ENCODE data around the gene CEP72. TPM values are rescaled to one million over a fixed set of nuclear protein-coding genes. Genes with fewer than 3 reads are reported as not detected.
"Not testable (repeated sequence)": the region's sequence is repeated elsewhere in the genome, so short reads cannot be mapped to it uniquely, and the experiment has no call there.

Gene CEP72
- total RNA-seq, 2 donors from 2014 or later: 4.1 to 8.2 TPM

DNA sequence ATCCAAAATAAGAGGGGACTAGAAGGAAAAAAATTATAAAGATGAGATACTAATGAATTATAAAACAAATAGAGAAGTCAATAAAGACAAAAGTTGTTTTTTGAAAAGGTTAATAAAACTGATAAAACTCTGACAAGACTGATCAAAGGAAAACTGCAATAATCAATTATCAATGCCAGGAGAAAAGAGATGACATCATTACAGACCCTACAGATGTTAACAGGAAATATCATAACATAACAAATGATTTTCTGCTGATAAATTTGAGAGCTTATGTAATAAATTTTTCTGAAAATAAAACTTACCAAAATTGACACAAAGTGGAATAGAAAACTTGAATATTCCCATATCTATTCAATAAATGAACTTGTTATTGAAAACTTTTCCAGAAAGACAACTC lies 34.3 kb upstream of the CEP72 start:
- ATAC-seq (no peak), DNase-seq (no peak)
- intact Hi-C loops (cut with DNase I, micrococcal nuclease): no loop called here

DNA sequence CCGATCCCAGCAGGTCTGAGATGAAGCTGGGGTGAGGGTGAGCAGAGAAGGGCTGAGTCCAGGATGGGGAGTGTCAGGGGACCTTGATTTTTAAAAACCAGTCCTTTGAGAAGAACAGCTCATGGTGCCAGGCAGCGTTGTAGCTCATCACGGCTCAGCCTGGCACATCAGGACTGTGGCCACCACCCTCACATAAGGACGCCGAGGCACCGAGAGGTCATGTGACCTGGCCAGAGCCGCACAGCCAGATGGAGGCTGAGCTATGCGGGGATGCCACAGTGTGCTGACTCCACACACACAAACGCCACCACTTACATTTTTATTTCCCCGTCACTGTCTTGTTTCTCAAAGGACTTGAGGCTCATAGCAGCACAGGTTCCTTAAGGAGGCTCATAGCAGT lies 32.9 kb upstream of the CEP72 start:
- intact Hi-C loops (cut with DNase I, micrococcal nuclease): no loop called here
- DNase-seq (no peak), ATAC-seq (no peak)

DNA sequence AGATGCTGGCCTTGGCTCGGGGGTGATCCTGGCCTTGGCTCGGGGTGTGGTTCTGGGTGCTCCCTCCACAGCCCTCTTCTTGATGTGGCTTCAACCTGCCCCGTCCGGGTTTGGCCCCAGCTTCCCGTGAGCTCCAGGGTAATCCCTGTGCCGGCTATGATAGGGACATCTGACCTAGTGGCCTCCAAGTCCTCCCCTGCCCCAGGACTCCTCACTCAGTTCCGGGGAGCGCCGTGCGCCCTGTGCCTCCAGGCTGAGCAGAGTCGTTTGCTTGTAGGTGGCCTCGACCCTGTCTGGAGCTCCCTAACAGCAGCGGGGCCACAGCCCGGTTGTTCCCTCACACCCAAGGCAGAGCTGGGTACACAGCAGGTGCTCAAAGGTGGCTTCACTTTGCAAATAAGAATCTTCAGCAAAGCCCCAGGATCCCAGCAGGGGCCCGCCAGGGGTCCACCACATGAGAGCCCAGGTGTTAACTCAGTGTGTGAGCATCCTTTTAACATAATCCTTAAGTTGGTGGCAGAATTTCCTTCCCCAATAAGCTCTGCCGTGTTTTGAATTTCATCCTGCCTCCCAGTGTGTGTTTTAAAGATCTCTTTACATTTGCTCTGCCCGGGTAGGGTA lies 32.3 kb upstream of the CEP72 start:
- DNase-seq: no peak
- no peak for ATAC-seq

DNA sequence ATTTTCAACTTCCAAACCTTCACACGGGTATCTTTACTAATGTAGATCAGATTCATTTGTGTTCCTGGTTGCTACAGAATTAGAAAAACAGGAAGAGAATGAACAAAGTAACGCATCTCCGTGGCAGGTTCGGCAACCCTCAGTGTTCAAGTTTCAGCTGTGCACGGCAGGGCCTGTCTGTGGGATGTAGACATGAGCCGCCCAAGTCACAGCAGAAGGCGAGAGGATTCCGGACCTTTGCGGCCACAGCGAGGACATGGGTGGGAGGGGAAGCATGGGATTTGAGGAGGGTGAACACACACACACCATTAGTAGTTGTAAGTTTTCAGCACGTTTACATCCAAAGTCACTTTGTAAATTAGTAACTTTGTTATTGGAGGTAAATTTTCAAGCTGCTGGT lies 31.7 kb upstream of the CEP72 start:
- DNase-seq (no peak), ATAC-seq (no peak)
- intact Hi-C loops (cut with DNase I, micrococcal nuclease): no loop called here

More for the DNA sequence above, 32.3 kb upstream of the CEP72 start:
- intact Hi-C loops (cut with DNase I, micrococcal nuclease): no loop called here

DNA sequence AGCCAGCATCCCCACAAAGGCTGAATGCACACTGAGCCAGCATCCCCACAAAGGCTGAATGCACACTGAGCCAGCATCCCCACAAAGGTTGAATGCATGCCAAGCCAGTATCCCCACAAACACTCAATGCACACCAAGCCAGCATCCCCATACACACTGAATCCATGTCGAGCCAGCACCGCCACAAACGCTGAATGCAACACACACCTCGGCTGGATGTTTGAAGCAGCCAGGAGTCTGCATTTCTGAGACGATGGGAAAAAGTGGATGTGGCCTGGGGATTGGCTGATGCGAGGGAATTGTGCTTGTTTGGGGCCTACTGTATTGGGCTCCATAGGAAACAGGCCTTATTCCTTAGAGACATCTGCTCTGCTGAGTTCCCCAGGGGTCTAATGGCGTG lies 30.9 kb upstream of the CEP72 start:
- no peak for ATAC-seq
- intact Hi-C loops (cut with DNase I, micrococcal nuclease): no loop called here
- no peak for DNase-seq

DNA sequence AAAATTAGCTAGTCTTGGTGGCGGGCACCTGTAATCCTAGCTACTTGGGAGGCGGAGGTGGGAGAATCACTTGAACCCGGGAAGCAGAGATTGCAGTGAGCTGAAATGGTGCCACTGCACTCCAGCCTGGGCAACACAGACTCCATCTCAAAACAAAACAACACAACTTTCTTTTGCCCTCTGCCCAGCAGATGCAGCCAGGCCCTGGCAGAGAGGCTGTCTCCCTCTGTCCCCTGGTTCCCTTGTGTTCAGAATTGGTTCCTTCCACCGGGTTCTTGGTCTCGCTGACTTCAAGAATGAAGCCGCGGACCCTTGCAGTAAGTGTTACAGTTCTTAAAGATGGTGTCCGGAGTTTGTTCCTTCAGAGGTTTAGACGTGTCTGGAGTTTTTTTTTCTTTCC lies 30.2 kb upstream of the CEP72 start:
- intact Hi-C loops (cut with DNase I, micrococcal nuclease): no loop called here
- DNase-seq (no peak), ATAC-seq (no peak)

DNA sequence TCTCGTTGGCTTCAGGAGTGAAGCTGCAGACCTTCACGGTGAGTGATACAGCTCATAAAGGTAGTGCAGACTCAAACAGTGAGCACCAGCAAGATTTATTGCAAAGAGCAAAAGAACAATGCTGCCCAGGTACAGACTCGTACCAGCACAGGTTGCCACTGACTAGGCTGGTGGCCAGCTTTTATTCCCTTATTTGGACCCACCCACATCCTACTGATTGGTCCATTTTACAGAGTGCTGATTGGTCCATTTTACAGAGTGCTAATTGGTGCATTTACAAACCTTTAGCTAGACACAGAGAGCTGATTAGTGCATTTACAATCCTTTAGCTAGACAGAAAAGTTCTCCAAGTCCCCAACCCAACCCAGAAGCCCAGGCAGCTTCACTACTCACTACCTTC lies 29.7 kb upstream of the CEP72 start:
- ATAC-seq; DNase-seq; intact Hi-C loops (cut with DNase I, micrococcal nuclease): not testable (repeated sequence)

DNA sequence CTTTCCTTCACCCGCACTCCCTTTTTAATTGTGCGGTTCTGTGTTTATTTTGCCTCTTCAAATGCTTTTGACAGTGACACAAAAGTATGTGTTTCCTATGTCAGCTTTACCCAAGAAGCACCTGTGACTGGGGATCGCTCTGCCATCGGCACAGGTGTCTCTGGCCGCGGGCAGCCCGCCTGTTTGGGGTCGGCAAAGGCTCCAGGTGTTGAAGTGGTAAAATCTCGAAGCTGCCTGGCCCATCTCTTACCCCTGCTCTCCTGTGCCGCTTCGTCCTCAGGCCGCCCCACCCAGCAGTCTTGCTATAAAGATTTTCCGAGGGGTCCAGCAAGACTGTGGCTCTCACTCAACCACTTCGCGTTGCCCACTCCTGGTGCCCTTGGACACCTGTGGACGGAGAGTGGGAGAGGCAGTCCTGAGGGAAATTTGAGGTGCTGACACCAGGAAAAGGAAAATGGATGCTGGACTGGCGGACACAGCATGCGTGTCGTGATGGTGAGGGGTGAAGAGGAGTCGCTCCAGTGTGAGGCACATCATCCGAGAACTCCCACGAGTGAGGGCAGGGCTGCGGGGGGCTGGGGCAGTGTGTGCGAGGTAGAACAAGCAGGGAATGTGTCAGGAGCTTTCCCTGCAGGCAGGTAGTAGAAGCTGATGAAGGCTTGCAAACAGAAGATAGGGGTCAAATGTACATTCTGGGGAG lies 29.1 kb upstream of the CEP72 start:
- ATAC-seq: no peak
- no peak for DNase-seq
- intact Hi-C loops (cut with DNase I, micrococcal nuclease): no loop called here

DNA sequence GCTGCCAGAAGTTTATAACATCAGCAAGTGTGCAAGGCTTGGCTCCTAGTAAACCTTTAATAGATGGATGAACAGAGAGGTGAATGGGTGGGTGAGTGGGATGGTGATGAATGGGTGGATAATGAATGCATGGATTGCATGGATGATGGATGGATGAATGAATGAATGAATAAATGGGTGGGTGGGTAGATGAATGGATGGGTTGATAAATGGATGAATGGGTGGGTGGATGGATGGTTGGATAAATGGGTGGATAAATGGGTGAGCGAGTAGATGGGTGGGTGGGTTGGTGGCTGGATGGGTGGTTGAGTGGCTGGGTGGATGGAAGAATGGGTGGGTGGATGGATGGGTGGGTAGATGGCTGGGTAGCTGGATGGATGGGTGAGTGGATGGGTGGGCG lies 28.5 kb upstream of the CEP72 start:
- intact Hi-C loops (cut with DNase I, micrococcal nuclease): no loop called here
- DNase-seq: no peak
- no peak for ATAC-seq

DNA sequence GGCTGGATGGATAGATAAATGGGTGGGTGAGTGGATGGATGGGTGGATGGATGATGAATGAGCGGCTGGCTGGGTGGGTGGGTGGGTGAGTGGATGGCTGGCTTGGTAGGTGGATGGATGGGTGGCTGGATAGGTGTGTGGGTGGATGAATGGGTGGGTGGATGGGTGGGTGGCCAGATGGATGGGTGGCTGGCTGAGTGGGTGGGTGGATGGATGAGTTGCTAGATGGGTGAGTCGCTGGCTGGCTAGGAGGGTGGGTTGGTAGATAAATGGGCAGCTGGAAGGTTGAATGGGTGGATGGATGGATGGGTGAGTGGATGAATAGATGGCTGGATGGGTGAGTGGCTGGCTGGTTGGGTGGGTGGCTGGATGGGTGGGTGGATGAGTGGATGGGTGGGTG lies 27.9 kb upstream of the CEP72 start:
- intact Hi-C loops (cut with DNase I, micrococcal nuclease): no loop called here
- no peak for ATAC-seq
- DNase-seq: no peak

DNA sequence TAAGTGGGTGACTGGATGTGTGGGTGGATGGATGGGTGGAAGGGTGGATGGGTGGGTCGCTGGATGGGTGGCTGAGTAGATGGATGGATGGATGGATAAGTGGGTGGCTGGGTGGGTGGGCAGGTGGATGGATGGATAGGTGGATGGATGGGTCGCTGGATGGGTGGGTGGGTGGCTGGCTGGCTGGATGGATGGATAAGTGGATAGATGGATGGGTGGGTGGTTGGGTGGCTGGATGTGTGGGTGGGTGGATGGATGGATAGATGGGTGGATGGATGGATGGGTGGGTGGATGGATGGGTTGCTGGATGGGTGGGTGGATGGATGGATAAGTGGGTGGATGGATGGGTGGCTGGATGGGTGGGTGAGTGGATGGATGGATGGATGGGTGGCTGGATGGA lies 27.3 kb upstream of the CEP72 start:
- intact Hi-C loops (cut with DNase I, micrococcal nuclease): no loop called here
- ATAC-seq: no peak
- DNase-seq: no peak

DNA sequence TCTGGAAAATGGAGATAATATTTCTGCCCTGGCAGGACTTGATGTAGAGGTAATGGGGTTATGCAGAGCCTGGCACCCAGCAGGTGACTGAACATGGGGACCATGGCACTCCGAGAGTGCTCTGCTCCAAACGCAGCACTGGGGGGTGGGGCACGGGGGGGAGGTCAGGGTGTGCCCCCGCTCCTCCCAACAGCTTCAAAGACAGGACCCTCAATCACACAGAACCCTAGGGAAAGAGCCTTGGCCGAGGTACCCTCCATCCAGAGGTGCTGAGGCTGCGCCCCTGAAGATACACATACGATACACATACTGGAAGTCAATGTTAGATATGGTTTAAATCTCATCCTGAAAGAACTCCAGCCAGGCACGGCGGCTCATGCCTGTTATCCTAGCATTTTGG lies 26.6 kb upstream of the CEP72 start:
- ATAC-seq: no peak
- DNase-seq: no peak
- intact Hi-C loops (cut with DNase I, micrococcal nuclease): no loop called here

DNA sequence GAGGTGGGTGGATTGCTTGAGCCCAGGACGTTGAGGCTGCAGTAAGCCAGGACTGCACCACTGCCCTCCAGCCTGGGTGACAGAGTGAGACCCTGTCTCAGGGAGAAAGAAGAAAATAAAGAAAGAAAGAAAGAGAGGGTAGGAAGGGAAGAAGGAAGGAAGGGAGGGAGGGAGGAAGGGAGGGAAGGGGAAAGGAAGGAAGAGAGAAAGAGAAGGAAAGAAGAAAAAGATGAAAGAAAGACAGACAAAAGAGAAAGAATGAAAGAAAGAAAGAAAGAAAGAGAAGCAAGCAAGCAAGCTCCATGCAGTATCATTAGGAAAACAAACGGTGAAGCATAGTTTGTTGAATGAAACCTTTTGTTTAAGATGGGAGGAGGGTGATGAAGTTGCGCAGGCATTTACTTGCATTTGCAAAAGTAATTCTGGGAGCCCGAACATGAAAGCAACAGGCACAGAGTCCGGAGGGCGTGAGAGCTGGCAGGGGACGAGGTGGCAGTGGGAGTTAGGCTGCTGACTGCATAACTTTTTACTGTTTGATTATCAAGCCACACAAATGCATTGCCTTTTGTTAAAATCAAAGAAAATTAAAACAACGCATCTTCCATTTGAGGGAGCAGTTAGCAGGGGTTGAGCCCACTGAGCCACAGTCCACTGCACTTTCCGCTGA lies 26.0 kb upstream of the CEP72 start:
- intact Hi-C loops (cut with DNase I, micrococcal nuclease): no loop called here
- ATAC-seq: no peak
- DNase-seq: no peak

DNA sequence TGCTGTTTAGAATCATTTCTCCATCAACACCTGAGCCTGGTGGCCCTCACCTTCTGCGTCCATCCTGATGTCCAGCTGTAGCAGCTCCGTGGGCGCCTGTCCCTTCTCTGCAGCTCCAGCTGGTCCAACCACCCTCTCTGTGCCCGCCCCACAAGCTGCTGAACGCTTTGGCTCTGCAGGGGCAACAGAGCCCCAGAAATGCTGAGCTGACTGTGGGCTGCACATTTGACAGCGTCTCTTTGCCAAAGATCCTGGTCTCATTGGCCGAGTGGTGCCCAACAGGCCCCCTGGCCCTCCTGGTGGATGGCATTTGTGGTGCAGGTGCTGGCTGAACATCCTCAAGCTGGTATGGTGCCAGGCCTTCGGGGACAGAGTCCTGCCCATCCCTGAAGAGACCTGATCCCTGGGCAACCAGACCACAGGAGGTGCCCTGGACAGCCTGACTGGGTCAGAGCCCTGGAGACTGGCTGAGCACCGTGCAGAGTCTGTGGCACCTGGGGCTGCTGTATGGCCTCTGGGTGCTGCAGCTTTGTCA lies 25.3 kb upstream of the CEP72 start:
- DNase-seq (no peak), ATAC-seq (no peak)
- intact Hi-C loops (cut with DNase I, micrococcal nuclease): no loop called here

DNA sequence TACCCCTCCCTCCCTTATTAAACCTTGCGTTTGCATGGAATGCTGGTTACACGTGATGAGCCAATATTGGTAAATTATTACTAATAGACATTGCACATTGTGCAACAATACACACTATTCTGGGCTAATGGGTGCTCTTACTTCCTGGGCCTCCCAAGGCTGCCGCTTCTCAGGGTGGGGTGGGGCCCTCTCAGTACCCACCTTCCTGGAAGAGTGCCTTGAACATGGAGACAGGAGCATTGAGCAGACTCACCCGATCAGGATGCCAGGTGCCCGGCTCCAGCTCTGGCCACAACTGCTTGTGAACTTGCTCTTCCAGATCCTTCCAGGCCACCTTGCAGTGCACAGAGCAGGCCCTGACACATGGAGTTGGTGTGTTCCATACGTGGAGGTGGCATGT lies 24.7 kb upstream of the CEP72 start:
- ATAC-seq (no peak), DNase-seq (no peak)
- intact Hi-C loops (cut with DNase I, micrococcal nuclease): no loop called here

DNA sequence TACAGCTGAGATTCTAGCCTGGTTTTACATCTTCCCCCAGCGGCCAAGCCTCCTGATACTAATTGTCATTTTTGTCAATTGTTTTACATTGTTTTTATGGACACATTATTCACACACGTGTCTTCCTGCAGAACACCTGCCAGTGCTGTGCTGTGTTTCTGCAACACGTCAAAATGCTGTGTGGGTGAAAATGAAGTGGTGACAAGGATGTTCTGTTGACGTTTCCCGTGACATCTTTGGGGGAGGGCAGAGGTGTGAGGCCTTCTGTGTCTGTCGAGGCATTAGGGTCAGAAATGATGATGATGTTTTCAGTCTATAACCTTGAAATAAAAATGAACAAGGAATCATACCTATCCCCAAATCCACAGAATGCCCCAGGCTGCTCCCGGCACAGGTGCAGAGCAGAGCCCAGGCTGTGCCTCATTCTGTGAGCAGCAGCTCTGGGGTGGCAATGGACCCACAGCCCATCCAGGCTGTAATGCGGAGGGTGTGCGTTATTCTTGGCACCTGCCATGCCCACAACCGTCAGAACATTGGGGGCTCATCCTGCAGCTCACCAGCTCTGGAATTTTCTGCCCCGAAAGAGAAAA lies 23.6 kb upstream of the CEP72 start:
- no peak for ATAC-seq
- no peak for DNase-seq
- intact Hi-C loops (cut with DNase I, micrococcal nuclease): no loop called here

DNA sequence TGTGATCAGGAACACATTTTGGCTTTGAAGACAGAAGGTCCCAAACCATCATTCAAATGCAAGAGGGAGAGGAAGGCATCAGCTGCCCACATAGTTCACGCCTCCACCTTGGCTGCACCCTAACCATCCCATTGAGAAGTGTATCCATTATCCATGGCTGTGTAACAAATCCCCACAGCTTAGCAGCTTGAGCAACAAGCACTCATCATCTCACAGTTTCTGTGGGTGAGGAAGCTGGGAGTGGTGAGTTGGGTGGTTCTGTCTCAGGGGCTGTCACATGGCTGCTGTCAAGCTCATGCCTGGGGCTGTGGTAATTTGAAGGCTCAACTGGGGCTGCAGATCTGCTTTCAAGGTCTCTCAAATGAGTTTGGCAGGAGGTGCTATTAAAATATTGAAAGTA lies 23.0 kb upstream of the CEP72 start:
- intact Hi-C loops (cut with DNase I, micrococcal nuclease): no loop called here
- ATAC-seq (no peak), DNase-seq (no peak)

DNA sequence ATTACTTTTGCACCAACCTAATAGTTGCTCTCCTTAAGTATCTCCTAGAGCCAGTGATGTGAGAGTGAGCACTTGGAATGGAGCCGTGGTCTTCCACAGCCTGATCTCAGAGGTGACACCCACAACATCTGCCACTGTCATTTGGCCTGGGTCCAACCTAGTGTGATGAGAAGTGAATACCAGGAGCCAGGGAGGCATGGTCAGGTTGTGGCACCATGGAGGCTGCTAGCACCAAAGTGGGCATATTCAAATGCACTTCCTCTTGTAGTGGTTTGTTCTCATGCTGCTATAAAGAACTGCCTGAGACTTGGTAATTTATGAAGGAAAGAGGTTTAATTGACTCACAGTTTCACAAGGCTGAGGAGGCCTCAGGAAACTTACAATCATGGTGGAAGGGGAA lies 22.6 kb upstream of the CEP72 start:
- no peak for ATAC-seq
- intact Hi-C loops (cut with DNase I, micrococcal nuclease): no loop called here
- no peak for DNase-seq

DNA sequence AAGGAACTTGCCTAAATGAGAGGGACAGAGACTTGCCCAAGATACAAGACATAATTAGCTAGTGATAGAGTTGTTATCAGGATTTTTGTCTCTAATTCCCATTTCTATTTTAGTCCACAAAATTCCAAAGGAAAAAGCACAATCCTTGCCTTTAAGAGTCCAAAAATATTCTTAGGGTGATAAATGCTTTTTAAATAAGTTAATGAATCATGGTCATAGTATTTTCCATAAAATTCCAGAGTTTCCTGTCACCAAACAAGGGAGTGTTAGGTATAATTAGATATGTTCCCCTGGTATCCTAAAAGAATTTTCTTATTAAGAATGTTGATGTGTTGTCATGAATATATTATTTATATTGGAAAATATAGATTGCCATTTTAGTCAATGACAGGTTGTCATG lies 21.8 kb upstream of the CEP72 start:
- intact Hi-C loops (cut with DNase I, micrococcal nuclease): no loop called here

DNA sequence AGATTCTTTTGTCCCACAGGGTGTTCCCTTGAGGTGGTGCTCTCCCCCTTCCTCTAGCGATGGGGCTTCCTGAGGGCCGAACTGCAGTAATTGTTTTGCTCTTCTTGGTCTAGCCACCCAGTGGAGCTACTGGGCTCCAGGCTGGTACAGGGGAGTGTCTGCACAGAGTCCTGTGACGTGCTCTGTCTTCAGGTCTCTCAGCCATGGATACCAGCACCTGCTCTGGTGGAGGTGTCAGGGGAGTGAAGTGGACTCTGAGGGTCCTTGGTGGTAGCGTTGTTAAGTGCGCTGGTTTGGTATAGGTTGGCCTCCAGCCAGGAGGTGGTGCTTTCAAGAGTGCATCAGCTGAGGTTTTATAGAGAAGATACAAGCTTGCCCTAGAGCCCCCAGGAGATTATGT lies 20.4 kb upstream of the CEP72 start:
- intact Hi-C loops (cut with DNase I, micrococcal nuclease): no loop called here
- no peak for DNase-seq
- no peak for ATAC-seq

More for the DNA sequence above, 21.8 kb upstream of the CEP72 start:
- no peak for ATAC-seq
- DNase-seq: no peak
